Spleen (tissue), 7 donors: ENCODE measurements around the gene TMEM198.

Experiments
- POLR2A ChIP-seq, 3 donors: fragments of 450-650 bp; IDR thresholded peaks; one replicate each; pipeline ENCODE4 v1.5.1; 2017; ENCODE audit warnings: antibody characterized with exemption in 3 of 3, mild to moderate bottlenecking in 1 of 3
- POLR2AphosphoS5 ChIP-seq, 3 donors: sonication (generic); formaldehyde crosslinking; IDR thresholded peaks; one replicate each; pipeline ENCODE4 v1.5.1; 2017; ENCODE audit warnings: antibody characterized with exemption in 3 of 3
- TF ChIP-seq, protein P1 (sequence below), 11 experiments: fragments of 200-600 bp in 7 of 11; fragments of 450-650 bp in 4 of 11; sonication (generic) in 4 of 11; IDR thresholded peaks in 8 of 11; conservative IDR thresholded peaks in 3 of 11; 1 replicate in 7 of 11; 2 replicates in 4 of 11; pipeline versions ENCODE4 v1.4.0 to v1.8.0; 2016 to 2021; ENCODE audit warnings: antibody characterized with exemption in 11 of 11, inconsistent platforms in 4 of 11, mild to moderate bottlenecking in 1 of 11
- donor health status: DM: no; HTN: no; CAD: no; lungs with moderate emphysema.
- donor health status: DM: no; HTN: no; CAD: no.
- donor health status: DM: no; HTN: no; CAD: no.

GRCh38 chr2:219573166-219573565 is 29.3 kb downstream of the TMEM198 start:
- no peak for TF ChIP-seq POLR2A (IDR thresholded peaks at IDR 0.05)
- TF ChIP-seq, protein P1, sequence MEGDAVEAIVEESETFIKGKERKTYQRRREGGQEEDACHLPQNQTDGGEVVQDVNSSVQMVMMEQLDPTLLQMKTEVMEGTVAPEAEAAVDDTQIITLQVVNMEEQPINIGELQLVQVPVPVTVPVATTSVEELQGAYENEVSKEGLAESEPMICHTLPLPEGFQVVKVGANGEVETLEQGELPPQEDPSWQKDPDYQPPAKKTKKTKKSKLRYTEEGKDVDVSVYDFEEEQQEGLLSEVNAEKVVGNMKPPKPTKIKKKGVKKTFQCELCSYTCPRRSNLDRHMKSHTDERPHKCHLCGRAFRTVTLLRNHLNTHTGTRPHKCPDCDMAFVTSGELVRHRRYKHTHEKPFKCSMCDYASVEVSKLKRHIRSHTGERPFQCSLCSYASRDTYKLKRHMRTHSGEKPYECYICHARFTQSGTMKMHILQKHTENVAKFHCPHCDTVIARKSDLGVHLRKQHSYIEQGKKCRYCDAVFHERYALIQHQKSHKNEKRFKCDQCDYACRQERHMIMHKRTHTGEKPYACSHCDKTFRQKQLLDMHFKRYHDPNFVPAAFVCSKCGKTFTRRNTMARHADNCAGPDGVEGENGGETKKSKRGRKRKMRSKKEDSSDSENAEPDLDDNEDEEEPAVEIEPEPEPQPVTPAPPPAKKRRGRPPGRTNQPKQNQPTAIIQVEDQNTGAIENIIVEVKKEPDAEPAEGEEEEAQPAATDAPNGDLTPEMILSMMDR (IDR thresholded peaks at IDR 0.05 in 8 of 11, conservative IDR thresholded peaks at IDR 0.05 in 3 of 11) = no peak
- TF ChIP-seq POLR2AphosphoS5 (IDR thresholded peaks at IDR 0.05) = no peak
